IMR-90 (cell line): ENCODE results near the gene CUTA. TPM values are rescaled to one million over a fixed set of nuclear protein-coding genes. Genes with fewer than 3 reads are reported as not detected.
A peak's percentile ranks its signal among the peaks of the same experiment; 100 is the strongest.

Experiments
- ATAC-seq: fragments of 200-7000 bp; cut with Tn5 transposase; 2 replicates; pipeline ENCODE4 v1.9.1; 2020; ENCODE audit warnings: low read depth, mild to moderate bottlenecking, moderate library complexity
- BruUV-seq: library from RNA; stranded (reverse); fragments of 400-500 nt; replicated peaks from 2 replicates; lab custom pipeline; 2021; lab: Mats Ljungman, UMichigan
- CTCF ChIA-PET: fragments of 300-600 bp; formaldehyde crosslinking; extraction: SDS; loops from one replicate; lab custom pipeline; 2021; ENCODE audit warnings: antibody characterized with exemption; lab: Yijun Ruan, JAX
- POLR2A ChIA-PET: fragments of 300-600 bp; sonication (Branson Sonifier 250); formaldehyde crosslinking; loops from one replicate; lab custom pipeline; 2022; ENCODE audit warnings: antibody characterized with exemption; ENCODE audit not compliant: unreplicated experiment; lab: Charles Lee
- DNase-seq: peaks from one replicate; pipeline ENCODE4 v3.0.0; 2013
- H2AFZ ChIP-seq: replicated peaks from 2 replicates; pipeline ENCODE3; 2013; ENCODE audit warnings: low read length, mild to moderate bottlenecking; ENCODE audit not compliant: poor library complexity
- H2AK5ac ChIP-seq: 2 replicates; pipeline ENCODE4 v1.6.1; 2013; ENCODE audit warnings: low read depth, low read length, inconsistent platforms
- H2AK9ac ChIP-seq: replicated peaks from 2 replicates; pipeline ENCODE3; 2013; ENCODE audit warnings: mild to moderate bottlenecking, low read depth, low read length, moderate library complexity; ENCODE audit not compliant: poor library complexity
- H2BK120ac ChIP-seq: 2 replicates; pipeline ENCODE4 v1.6.1; 2013; ENCODE audit warnings: low read depth, low read length, inconsistent platforms
- H2BK15ac ChIP-seq: 3 replicates; pipeline ENCODE4 v1.6.1; 2013; ENCODE audit warnings: low read depth, low read length, inconsistent platforms
- H2BK20ac ChIP-seq: 2 replicates; pipeline ENCODE4 v1.6.1; 2013; ENCODE audit warnings: low read depth, mild to moderate bottlenecking, inconsistent platforms, low read length, moderate library complexity
- H2BK5ac ChIP-seq: 2 replicates; pipeline ENCODE4 v1.6.1; 2013; ENCODE audit warnings: mild to moderate bottlenecking, low read depth, low read length, inconsistent platforms; ENCODE audit not compliant: poor library complexity, severe bottlenecking
- H3K14ac ChIP-seq: replicated peaks from 2 replicates; pipeline ENCODE4 v1.6.1; 2013; ENCODE audit warnings: low read depth, low read length, inconsistent platforms
- H3K18ac ChIP-seq: 2 replicates; pipeline ENCODE4 v1.6.1; 2013; ENCODE audit warnings: low read depth, low read length, control low read depth
- H3K23ac ChIP-seq: 2 replicates; pipeline ENCODE4 v1.6.1; 2013; ENCODE audit warnings: low read depth, low read length, inconsistent platforms
- H3K27ac ChIP-seq: 2 replicates; pipeline ENCODE4 v1.5.1; 2013; ENCODE audit warnings: mild to moderate bottlenecking, control low read depth, low read length; ENCODE audit not compliant: insufficient read depth
- H3K27me3 ChIP-seq: 2 replicates; pipeline ENCODE4 v1.6.1; 2013; ENCODE audit warnings: low read length; ENCODE audit not compliant: control insufficient read depth, insufficient read depth
- H3K36me3 ChIP-seq: 2 replicates; pipeline ENCODE4 v1.6.1; 2013; ENCODE audit warnings: low read length, mixed read lengths; ENCODE audit not compliant: control insufficient read depth, insufficient read depth
- H3K4ac ChIP-seq: 2 replicates; pipeline ENCODE4 v1.6.1; 2013; ENCODE audit warnings: low read depth, low read length, inconsistent platforms
- H3K4me1 ChIP-seq: 2 replicates; pipeline ENCODE4 v1.6.1; 2013; ENCODE audit warnings: low read length, mixed read lengths; ENCODE audit not compliant: control insufficient read depth, insufficient read depth
- H3K4me2 ChIP-seq: 2 replicates; pipeline ENCODE4 v1.6.1; 2013; ENCODE audit warnings: low read depth, mild to moderate bottlenecking, control low read depth, low read length, moderate library complexity
- H3K4me3 ChIP-seq: 2 replicates; pipeline ENCODE4 v1.5.1; 2013; ENCODE audit warnings: low read depth, mild to moderate bottlenecking, control low read depth, low read length, moderate library complexity; ENCODE audit not compliant: insufficient read depth
- H3K56ac ChIP-seq: 2 replicates; pipeline ENCODE4 v1.6.1; 2013; ENCODE audit warnings: low read length, inconsistent platforms; ENCODE audit not compliant: insufficient read depth; ENCODE audit errors: extremely low read depth
- H3K79me1 ChIP-seq, 2 experiments: 2 replicates each; pipeline ENCODE4 v1.6.1; 2013; ENCODE audit warnings: low read length in 2 of 2, inconsistent platforms in 1 of 2, low read depth in 1 of 2
- H3K9ac ChIP-seq: 2 replicates; pipeline ENCODE4 v1.6.1; 2013; ENCODE audit warnings: low read depth, low read length, control low read depth
- H3K9me1 ChIP-seq: 2 replicates; pipeline ENCODE4 v1.6.1; 2013; ENCODE audit warnings: low read length, inconsistent platforms; ENCODE audit not compliant: insufficient read depth
- H3K9me3 ChIP-seq: 2 replicates; pipeline ENCODE4 v1.6.1; 2013; ENCODE audit warnings: low read length; ENCODE audit not compliant: control insufficient read depth, insufficient read depth
- H4K20me1 ChIP-seq: 2 replicates; pipeline ENCODE4 v1.6.1; 2013; ENCODE audit warnings: low read length, inconsistent platforms; ENCODE audit not compliant: insufficient read depth
- H4K5ac ChIP-seq: 2 replicates; pipeline ENCODE4 v1.6.1; 2013; ENCODE audit warnings: mild to moderate bottlenecking, low read depth, low read length, control low read depth
- H4K8ac ChIP-seq, 2 experiments: 2 replicates each; pipeline ENCODE4 v1.6.1; 2013; ENCODE audit warnings: low read depth in 2 of 2, low read length in 2 of 2, control low read depth in 1 of 2, inconsistent platforms in 1 of 2
- H4K91ac ChIP-seq: 2 replicates; pipeline ENCODE4 v1.6.1; 2013; ENCODE audit warnings: low read depth, low read length, inconsistent platforms; ENCODE audit not compliant: insufficient read depth
- RAD21 ChIP-seq: IDR thresholded peaks from 2 replicates; pipeline ENCODE4 v1.6.1; 2012; ENCODE audit warnings: low read length, improper control_type of control experiment
- WGBS, 2 experiments: methylation state at CpG; one replicate each; pipeline versions ENCODE4 v1.1.5 to v1.1.7; 2013; ENCODE audit warnings: missing lambda C conversion rate in 2 of 2; ENCODE audit not compliant: insufficient read length in 1 of 2; ENCODE audit errors: extremely low coverage in 2 of 2; 5-methylcytosine and 5-hydroxymethylcytosine counted together
- dilution Hi-C: fragments of 300-500 bp; cut with HindIII; formaldehyde crosslinking; loops from one replicate; pipeline ENCODE4 v1.14.3; 2018; ENCODE audit warnings: low sequenced_read_pairs; ENCODE audit not compliant: unreplicated experiment
- in situ Hi-C: fragments of 300-500 bp; cut with MboI; formaldehyde crosslinking; loops from 3 replicates; pipeline ENCODE4 v1.14.3; 2019; ENCODE audit warnings: low sequenced_read_pairs, inconsistent platforms, mixed read lengths
- intact Hi-C: fragments of 100-400 bp; cut with micrococcal nuclease; formaldehyde crosslinking; loops from 2 replicates; pipeline ENCODE4 v1.10.0; 2022
- polyA plus RNA-seq, 3 experiments: library from polyadenylated mRNA; depleted of rRNA; stranded (reverse); fragments of >200 nt; gene quantifications; 2 replicates each; pipeline ENCODE4 v1.2.3, GENCODE V29; 2012; ENCODE audit warnings: low replicate concordance in 1 of 3
- total RNA-seq: library from RNA; depleted of rRNA; stranded (reverse); fragments of >200 nt; gene quantifications from 2 replicates; pipeline ENCODE4 v1.2.3, GENCODE V29; 2012

The CUTA gene
- total and polyA plus RNA-seq, 2 of the 4 experiments (the other 2 are of a cell fraction), result 136 to 427 TPM

DNA sequence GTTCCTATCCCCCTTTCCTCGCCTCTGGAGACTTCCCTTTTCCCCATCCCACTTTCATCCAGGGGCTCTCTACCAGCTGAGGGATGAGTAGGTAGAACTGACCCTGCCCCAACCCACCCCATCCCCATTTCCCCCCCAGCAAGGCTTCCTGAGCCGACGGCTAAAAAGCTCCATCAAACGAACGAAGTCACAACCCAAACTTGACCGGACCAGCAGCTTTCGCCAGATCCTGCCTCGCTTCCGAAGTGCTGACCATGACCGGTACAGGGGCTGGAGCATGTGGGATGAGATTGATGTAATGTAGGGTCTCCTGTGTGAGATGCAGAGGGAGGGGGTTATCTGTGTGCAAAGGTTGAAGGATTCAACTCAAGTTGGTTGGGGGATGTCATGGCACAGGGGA, 14.6 kb upstream of the CUTA start:
- H3K18ac ChIP-seq, result no peak overlapping the region
- H2AK9ac ChIP-seq, result peak overlapping the region; percentile 44
- intact Hi-C loops, result no loop called here
- BruUV-seq, result no TSS peak
- H3K36me3 ChIP-seq, result peaks cover 26% of the 10 kb centered on the region
- dilution Hi-C loops, result no loop called here
- H2AK5ac ChIP-seq, result peak overlapping the region; percentile 5; the same call in 1 of the 2 replicates
- no peak overlapping the region; the same call in 1 of the 2 replicates for H3K23ac ChIP-seq
- H3K4me1 ChIP-seq, result peaks cover 27% of the 10 kb centered on the region
- H3K4me2 ChIP-seq, result no peak overlapping the region
- ATAC-seq, result no peak
- H3K9me3 ChIP-seq, result no peaks in the 10 kb centered on the region
- H3K9ac ChIP-seq, result no peak overlapping the region
- H2BK15ac ChIP-seq, result no peak overlapping the region
- no peak overlapping the region for H3K14ac ChIP-seq
- TF ChIP-seq RAD21, result no peak
- no peak overlapping the region for H3K27ac ChIP-seq
- H2AFZ ChIP-seq, result no peak overlapping the region
- no peak overlapping the region for H4K5ac ChIP-seq
- WGBS, 2 experiments, result 83% methylated on average over 6 of the region's 10 CpGs; no CpG with 5 or more reads in 1 of the 2 experiments
- H4K8ac ChIP-seq, result no peak overlapping the region
- ChIA-PET CTCF (no interaction called here), POLR2A (no interaction called here)
- H2BK5ac ChIP-seq, result no peak overlapping the region
- peaks cover 21 to 73% of the 10 kb centered on the region in 2 experiments for H3K79me1 ChIP-seq
- no peak overlapping the region for H3K4ac ChIP-seq
- in situ Hi-C loops, result no loop called here
- peaks cover 35% of the 10 kb centered on the region for H4K20me1 ChIP-seq
- no peak for DNase-seq
- H2BK20ac ChIP-seq, result no peak overlapping the region
- no peak overlapping the region for H3K4me3 ChIP-seq
- H3K9me1 ChIP-seq, result peaks cover 26% of the 10 kb centered on the region
- H4K91ac ChIP-seq, result no peak overlapping the region
- no peak overlapping the region for H2BK120ac ChIP-seq
- no peaks in the 10 kb centered on the region for H3K27me3 ChIP-seq
- no peak overlapping the region for H3K56ac ChIP-seq
